ENCODE results near the gene OSBPL1A.

The OSBPL1A gene

DNA sequence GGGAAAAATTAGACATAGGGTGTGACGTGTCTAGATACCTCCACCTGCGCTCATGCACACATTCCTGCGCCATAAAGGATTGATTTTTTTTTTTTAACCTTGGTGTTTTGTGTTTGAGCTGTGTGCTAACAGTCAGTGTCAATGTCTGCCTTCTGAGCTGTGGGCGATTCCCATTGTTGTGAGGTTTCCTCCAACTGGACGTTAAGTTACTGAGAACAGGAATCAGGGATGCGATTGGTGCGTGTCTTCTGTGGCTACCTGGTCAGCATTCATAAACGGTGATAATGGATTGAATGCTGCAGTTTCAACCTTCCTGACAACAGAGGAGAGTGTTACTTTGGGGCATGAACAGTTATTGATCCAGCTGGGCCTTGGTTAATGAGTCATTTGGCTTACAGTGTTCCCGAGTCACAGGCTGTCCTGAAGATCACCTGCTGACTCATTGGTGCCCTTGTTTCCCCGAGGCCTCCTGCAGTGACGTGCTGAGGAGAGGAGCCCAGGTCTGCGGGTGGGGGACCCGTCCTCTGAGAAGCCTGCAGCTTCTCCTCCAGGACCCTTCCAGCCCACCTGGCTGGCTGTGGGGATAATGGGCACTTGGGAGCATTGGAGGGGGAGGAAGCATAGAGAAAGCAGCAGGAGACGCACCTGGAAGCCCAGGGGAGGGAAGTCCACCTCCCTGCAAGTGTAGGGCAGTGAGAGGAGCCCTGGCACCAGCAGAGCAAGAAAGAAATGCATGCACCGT lies 284.6 kb downstream of the OSBPL1A start:
- peak; percentile 71 for DNase-seq

DNA sequence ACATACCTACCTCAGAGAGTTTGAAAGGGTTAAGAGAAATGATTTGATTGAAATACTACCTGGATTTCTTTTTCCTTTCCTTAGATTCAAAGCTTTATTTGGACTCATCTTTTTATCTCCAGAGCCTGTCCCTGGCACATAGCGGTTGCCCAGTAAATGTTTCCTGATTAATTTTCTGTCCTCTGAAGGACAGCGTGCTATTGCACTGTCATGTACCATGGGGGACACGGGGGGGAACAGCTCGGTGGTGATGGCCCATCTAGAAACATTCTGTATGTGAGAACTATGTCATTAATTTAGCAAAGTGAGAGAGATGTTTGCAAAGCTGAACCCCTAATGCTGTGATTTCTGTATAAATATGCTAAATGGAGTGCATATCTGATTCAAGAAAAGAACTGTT lies 285.2 kb downstream of the OSBPL1A start:
- DNase-seq, result no peak
